Neural crest cell (in vitro differentiated cells): ENCODE measurements around the gene CHCT1. TPM values are rescaled to one million over a fixed set of nuclear protein-coding genes. Genes with fewer than 3 reads are reported as not detected.

Source experiments
- DNase-seq: peaks from one replicate; pipeline ENCODE4 v3.0.0; 2021; ENCODE audit warnings: low read depth, mixed read lengths, low spot score
- H3K27ac Mint-ChIP-seq: one replicate; pipeline ENCODE4 v1.8.0; 2021; ENCODE audit warnings: mild to moderate bottlenecking, mixed read lengths; ENCODE audit not compliant: unreplicated experiment
- H3K27me3 Mint-ChIP-seq: 2 replicates; pipeline ENCODE4 v1.8.0; 2021; ENCODE audit warnings: low read depth, mild to moderate bottlenecking, mixed read lengths
- H3K36me3 Mint-ChIP-seq: 2 replicates; pipeline ENCODE4 v1.8.0; 2021; ENCODE audit warnings: low read depth, mild to moderate bottlenecking, mixed read lengths
- H3K4me1 Mint-ChIP-seq: 2 replicates; pipeline ENCODE4 v1.8.0; 2021; ENCODE audit warnings: mixed read lengths
- H3K4me3 Mint-ChIP-seq: one replicate; pipeline ENCODE4 v1.8.0; 2021; ENCODE audit warnings: mild to moderate bottlenecking, mixed read lengths
- H3K9me3 Mint-ChIP-seq: 2 replicates; pipeline ENCODE4 v1.8.0; 2021; ENCODE audit warnings: mixed read lengths
- total RNA-seq: library from RNA; stranded (reverse); gene quantifications from 2 replicates; pipeline ENCODE4 v1.2.1, GENCODE V29; 2021
- TF ChIP-seq, protein P1 (sequence below): fragments of 200-600 bp; sonication (generic); conservative IDR thresholded peaks from 2 replicates; pipeline ENCODE4 v1.5.0; 2021; ENCODE audit warnings: antibody characterized with exemption, mild to moderate bottlenecking

Gene CHCT1
- total RNA-seq, 1 donor from 2014 or later = not detected

DNA sequence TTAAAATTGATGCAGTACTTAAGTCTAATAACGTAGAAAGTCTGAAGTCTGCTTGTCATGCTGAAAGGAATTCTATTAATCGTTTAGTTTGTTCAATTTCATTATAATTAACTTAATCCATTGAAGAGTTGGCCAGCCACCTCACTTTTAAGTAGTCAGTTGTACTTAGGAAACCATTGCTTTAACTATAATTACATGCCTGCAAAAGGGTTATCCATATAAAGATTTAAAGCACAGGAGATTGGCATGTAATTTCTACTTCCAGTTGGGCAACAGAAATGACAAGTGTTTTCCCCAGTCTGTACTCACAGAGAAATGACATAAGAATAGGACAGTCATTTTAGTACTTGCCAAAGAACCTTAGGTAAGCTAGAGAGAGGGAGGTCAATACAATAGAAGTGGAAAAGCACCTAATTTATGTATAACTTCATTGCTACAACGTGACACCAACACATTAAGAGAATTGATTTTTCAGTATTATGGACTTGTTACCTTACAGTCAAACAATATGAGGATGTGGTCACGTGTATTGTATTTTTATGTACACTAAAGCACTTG lies 26.7 kb upstream of the CHCT1 start:
- TF ChIP-seq, protein P1, sequence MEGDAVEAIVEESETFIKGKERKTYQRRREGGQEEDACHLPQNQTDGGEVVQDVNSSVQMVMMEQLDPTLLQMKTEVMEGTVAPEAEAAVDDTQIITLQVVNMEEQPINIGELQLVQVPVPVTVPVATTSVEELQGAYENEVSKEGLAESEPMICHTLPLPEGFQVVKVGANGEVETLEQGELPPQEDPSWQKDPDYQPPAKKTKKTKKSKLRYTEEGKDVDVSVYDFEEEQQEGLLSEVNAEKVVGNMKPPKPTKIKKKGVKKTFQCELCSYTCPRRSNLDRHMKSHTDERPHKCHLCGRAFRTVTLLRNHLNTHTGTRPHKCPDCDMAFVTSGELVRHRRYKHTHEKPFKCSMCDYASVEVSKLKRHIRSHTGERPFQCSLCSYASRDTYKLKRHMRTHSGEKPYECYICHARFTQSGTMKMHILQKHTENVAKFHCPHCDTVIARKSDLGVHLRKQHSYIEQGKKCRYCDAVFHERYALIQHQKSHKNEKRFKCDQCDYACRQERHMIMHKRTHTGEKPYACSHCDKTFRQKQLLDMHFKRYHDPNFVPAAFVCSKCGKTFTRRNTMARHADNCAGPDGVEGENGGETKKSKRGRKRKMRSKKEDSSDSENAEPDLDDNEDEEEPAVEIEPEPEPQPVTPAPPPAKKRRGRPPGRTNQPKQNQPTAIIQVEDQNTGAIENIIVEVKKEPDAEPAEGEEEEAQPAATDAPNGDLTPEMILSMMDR = no peak
- Mint-ChIP-seq H3K4me1 (peaks cover 17% of the 10 kb centered on the region), H3K36me3 (no peaks in the 10 kb centered on the region), H3K4me3 (peak overlapping the region; percentile 42), H3K27ac (no peak overlapping the region), H3K9me3 (no peaks in the 10 kb centered on the region), H3K27me3 (no peaks in the 10 kb centered on the region)
- DNase-seq = no peak

DNA sequence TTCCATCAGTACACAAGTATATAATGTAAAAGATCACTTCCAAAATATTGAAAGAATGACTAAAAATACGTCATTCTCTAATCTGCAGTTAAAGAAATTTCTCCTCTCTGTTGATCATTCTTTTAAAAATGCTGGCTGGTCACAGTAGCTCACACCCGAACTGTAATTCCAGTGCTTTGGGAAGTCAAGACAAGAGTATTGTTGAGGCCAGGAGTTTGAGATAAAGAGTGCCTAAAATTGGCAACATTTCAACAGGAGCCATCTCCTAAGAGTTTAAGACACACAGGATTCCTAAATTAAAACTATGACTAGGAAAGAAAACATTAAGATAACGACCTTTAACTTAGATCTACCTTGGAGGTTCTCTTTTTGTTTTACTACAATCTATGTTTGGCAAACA lies 25.9 kb upstream of the CHCT1 start:
- Mint-ChIP-seq H3K4me3 (no peak overlapping the region), H3K27ac (no peak overlapping the region), H3K36me3 (no peaks in the 10 kb centered on the region), H3K27me3 (no peaks in the 10 kb centered on the region), H3K4me1 (peaks cover 11% of the 10 kb centered on the region), H3K9me3 (no peaks in the 10 kb centered on the region)
- no peak for DNase-seq
- TF ChIP-seq, protein P1 = no peak

DNA sequence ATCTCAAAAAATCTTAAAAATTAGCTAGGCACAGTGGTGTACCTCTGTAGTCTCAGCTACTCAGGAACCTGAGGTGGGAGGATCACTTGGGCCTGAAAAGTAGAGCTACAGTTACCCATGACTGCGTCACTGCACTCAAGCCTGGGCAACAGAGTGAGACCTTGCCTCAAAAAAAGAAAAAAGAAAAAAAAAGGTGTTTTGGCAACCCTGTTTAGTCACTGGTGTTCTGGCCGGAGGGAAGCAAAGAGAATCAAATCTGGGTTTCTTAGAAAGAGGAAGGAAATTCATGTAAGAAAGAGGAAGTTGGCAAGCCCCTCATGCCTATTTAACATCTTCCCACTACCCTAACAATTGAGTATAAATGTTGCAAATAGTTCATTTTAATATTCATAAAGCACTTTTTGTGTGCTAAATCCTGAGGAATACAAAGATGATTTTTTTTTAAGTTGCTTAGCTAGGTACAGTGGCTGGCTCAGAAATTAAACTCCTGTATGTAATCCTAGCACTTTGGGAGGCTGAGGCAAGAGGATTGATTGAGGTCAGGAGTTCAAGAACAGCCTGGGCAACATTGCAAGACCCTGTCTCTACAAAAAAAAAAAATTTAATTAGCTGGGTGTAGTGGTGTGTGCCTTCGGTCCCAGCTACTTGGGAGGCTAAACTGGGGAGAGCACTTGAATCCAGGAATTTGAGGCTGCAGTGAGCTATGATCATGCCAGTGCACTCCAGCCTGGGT lies 23.9 kb upstream of the CHCT1 start:
- Mint-ChIP-seq H3K4me1 (peaks cover under 1% of the 10 kb centered on the region), H3K27ac (no peak overlapping the region), H3K4me3 (no peak overlapping the region), H3K9me3 (no peaks in the 10 kb centered on the region), H3K27me3 (no peaks in the 10 kb centered on the region), H3K36me3 (no peaks in the 10 kb centered on the region)
- TF ChIP-seq, protein P1 = no peak
- DNase-seq = no peak

DNA sequence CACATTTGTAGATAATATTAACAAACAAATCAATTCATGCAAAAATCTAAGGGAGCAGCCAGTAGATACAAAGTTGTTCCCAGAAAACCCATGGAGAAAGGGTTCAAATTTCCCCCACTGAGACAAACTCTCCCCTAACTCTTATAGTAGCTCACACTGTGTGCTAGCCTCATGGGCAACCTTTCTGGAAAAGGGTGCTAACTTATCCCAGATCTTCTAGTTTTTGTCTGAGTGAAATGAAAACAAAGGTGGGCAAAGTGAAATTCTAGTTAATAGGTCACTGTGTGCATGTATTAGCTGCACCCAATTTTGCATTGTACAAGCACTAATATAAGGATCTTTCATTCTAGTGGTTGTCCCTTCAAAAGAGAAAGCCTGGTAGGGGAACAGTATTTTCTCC lies 20.5 kb upstream of the CHCT1 start:
- Mint-ChIP-seq H3K4me1 (no peaks in the 10 kb centered on the region), H3K27me3 (no peaks in the 10 kb centered on the region), H3K36me3 (no peaks in the 10 kb centered on the region), H3K9me3 (no peaks in the 10 kb centered on the region), H3K27ac (no peak overlapping the region), H3K4me3 (no peak overlapping the region)
- TF ChIP-seq, protein P1 = no peak
- no peak for DNase-seq

DNA sequence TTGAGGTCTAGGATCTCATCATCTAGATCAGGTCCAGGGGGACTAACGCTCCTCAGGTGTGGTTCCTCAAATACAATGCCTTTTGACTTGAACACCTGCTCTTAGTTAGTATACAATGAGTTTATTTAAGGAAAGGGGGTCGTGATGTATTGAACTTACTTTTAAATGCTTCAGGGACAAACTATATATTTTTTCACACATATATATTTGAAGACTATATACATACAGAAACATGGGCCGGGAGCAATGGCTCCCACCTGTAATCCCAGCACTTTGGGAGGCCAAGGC lies 18.8 kb upstream of the CHCT1 start:
- TF ChIP-seq, protein P1 = no peak
- H3K27ac Mint-ChIP-seq = no peak overlapping the region
- H3K36me3 Mint-ChIP-seq = no peaks in the 10 kb centered on the region
- no peak overlapping the region for H3K4me3 Mint-ChIP-seq
- no peak for DNase-seq
- H3K9me3 Mint-ChIP-seq = no peaks in the 10 kb centered on the region
- no peaks in the 10 kb centered on the region for H3K4me1 Mint-ChIP-seq
- H3K27me3 Mint-ChIP-seq = no peaks in the 10 kb centered on the region
